Mammary epithelial cell (primary cell): ENCODE results near the gene PPP1R3C.

Source experiments
- EZH2 ChIP-seq: IDR thresholded peaks from 2 replicates; pipeline ENCODE4 v1.6.1; 2012; ENCODE audit warnings: low read length, inconsistent platforms, borderline replicate concordance
- TF ChIP-seq, protein P1 (sequence below), 2 donors: IDR thresholded peaks in 1 of 2; conservative IDR thresholded peaks in 1 of 2; 2 replicates each; pipeline ENCODE4 v1.5.1; 2011 to 2012; ENCODE audit warnings: inconsistent platforms in 2 of 2, low read length in 2 of 2, mild to moderate bottlenecking in 2 of 2, control low read depth in 1 of 2, low read depth in 1 of 2; ENCODE audit not compliant: insufficient read depth in 1 of 2; ENCODE audit errors: extremely low read depth in 1 of 2

DNA sequence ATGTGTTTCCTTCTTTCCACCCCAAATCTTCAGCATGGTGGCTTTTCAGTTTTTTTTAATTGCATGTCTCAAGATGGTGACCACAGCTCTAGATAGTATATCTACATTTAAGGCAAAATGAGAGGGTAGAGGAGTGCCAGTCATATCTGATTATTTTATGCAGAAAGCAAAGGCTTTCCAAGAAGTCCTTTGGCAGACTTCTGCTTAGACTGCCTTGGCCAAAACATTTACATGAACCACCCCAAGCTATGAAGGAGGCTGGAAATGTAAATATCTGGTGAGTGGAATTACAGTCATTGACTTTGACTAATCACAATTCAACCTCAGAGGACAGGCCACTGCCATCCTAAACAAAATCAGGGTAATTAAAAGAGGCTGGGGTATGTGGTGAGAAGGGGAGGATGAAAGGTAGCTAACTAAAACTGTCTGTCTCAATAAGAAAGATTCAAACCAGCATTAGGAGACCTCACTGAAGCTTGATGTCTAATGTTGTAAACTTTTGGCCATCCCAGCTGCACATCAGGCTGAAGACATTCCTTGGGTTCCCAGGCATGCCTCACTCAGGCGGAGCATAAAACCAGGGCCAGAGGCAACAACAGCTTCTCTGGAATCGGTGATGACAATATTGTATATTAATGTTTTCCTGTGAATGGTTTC is 53.4 kb downstream of the PPP1R3C start:
- TF ChIP-seq, protein P1, sequence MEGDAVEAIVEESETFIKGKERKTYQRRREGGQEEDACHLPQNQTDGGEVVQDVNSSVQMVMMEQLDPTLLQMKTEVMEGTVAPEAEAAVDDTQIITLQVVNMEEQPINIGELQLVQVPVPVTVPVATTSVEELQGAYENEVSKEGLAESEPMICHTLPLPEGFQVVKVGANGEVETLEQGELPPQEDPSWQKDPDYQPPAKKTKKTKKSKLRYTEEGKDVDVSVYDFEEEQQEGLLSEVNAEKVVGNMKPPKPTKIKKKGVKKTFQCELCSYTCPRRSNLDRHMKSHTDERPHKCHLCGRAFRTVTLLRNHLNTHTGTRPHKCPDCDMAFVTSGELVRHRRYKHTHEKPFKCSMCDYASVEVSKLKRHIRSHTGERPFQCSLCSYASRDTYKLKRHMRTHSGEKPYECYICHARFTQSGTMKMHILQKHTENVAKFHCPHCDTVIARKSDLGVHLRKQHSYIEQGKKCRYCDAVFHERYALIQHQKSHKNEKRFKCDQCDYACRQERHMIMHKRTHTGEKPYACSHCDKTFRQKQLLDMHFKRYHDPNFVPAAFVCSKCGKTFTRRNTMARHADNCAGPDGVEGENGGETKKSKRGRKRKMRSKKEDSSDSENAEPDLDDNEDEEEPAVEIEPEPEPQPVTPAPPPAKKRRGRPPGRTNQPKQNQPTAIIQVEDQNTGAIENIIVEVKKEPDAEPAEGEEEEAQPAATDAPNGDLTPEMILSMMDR (conservative IDR thresholded peaks at IDR 0.05 in 1 of 2, IDR thresholded peaks at IDR 0.05 in 1 of 2; ENCODE audit: extremely low read depth in 1 of 2, insufficient read depth in 1 of 2, low read depth in 1 of 2, low read length in 2 of 2), result no peak
- no peak for TF ChIP-seq EZH2
